ENCODE data around the gene NTRK1.

The NTRK1 gene

GRCh38 chr1:156844638-156845037, 16.0 kb upstream of the NTRK1 start:
- no peak overlapping the region for H3K27ac ChIP-seq (ENCODE audit: low read depth, low read length)
- H3K9me3 ChIP-seq (ENCODE audit: control insufficient read depth in 1 of 2, low read length in 2 of 2) = no peaks in the 10 kb centered on the region
- peaks cover 0 to 4% of the 10 kb centered on the region in 2 donors for H3K4me1 ChIP-seq (ENCODE audit: control insufficient read depth in 1 of 2, insufficient read depth in 2 of 2, low read length in 2 of 2)
- H3K27me3 ChIP-seq (ENCODE audit: control insufficient read depth in 1 of 2, insufficient read depth in 2 of 2, low read length in 2 of 2) = peaks cover 65 to 70% of the 10 kb centered on the region in 2 donors
- no peaks in the 10 kb centered on the region for H3K36me3 ChIP-seq (ENCODE audit: control insufficient read depth in 1 of 2, insufficient read depth in 2 of 2, low read length in 2 of 2)
- H3K4me3 ChIP-seq (ENCODE audit: low read depth in 1 of 2, low read length in 2 of 2) = no peak overlapping the region
- H3K9ac ChIP-seq (ENCODE audit: low read depth in 1 of 2, low read length in 2 of 2) = no peak overlapping the region

DNA sequence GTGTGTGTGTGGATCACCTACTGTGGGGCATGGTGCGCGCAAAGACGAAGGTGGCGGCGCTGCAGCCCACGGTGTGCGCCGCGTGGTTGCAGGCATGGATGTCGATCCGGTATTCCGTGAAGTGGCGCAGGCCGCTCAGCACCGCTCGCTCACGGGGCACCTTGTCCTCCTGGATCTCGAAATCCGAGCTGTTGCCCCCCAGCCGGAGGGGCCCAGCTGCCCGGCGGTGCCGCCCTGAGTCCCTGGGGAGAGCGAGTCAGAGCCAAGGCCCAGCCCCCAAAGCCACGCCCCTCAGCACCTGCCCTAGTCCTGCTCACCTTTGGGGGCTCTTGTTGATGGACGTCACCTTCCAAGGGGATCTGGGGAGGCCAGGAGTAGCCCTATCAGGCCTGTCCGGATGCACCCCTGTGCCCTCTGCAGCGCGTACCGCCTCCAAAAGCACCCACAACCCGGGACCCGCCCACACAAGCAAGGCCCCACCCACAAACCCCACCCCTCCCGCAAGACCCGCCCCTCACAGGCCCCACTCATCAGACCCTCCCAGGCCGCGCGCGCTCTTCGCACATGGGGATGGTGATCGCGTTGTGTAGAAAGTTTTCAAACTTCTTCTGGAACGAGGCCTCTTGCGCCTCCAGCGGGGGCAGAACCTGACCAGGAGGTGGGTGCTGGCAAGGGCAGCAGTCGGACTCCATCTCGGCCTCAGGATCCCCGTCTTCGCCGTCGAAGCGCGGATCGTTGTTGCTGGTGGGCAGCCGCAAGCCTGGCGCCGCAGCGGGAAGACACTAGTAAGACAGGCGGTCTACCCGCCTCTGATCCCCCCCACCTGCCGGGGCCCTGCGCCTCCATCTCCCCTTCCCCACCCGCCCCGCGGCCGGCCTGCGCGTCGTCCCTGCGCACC, 15.4 kb upstream of the NTRK1 start:
- Histone ChIP-seq H3K27me3 (ENCODE audit: control insufficient read depth in 1 of 2, insufficient read depth in 2 of 2, low read length in 2 of 2) (peaks cover 66 to 70% of the 10 kb centered on the region in 2 donors), H3K27ac (ENCODE audit: low read depth, low read length) (no peak overlapping the region), H3K9ac (ENCODE audit: low read depth in 1 of 2, low read length in 2 of 2) (no peak overlapping the region), H3K9me3 (ENCODE audit: control insufficient read depth in 1 of 2, low read length in 2 of 2) (no peaks in the 10 kb centered on the region), H3K36me3 (ENCODE audit: control insufficient read depth in 1 of 2, insufficient read depth in 2 of 2, low read length in 2 of 2) (no peaks in the 10 kb centered on the region), H3K4me1 (ENCODE audit: control insufficient read depth in 1 of 2, insufficient read depth in 2 of 2, low read length in 2 of 2) (peaks cover 0 to 4% of the 10 kb centered on the region in 2 donors), H3K4me3 (ENCODE audit: low read depth in 1 of 2, low read length in 2 of 2) (no peak overlapping the region)

- no peak overlapping the region for H3K9ac ChIP-seq (ENCODE audit: low read depth in 1 of 2, low read length in 2 of 2)
- no peak overlapping the region for H3K27ac ChIP-seq (ENCODE audit: low read depth, low read length)
- H3K4me1 ChIP-seq (ENCODE audit: control insufficient read depth in 1 of 2, insufficient read depth in 2 of 2, low read length in 2 of 2) = peaks cover 0 to 4% of the 10 kb centered on the region in 2 donors
- H3K9me3 ChIP-seq (ENCODE audit: control insufficient read depth in 1 of 2, low read length in 2 of 2) = no peaks in the 10 kb centered on the region
- no peaks in the 10 kb centered on the region for H3K36me3 ChIP-seq (ENCODE audit: control insufficient read depth in 1 of 2, insufficient read depth in 2 of 2, low read length in 2 of 2)
- H3K4me3 ChIP-seq (ENCODE audit: low read depth in 1 of 2, low read length in 2 of 2) = no peak overlapping the region
- H3K27me3 ChIP-seq (ENCODE audit: control insufficient read depth in 1 of 2, insufficient read depth in 2 of 2, low read length in 2 of 2) = peaks cover 61 to 70% of the 10 kb centered on the region in 2 donors
Observed at GRCh38 chr1:156845953-156846545, 14.6 kb upstream of the NTRK1 start.

GRCh38 chr1:156846643-156847042, 14.0 kb upstream of the NTRK1 start:
- no peak overlapping the region for H3K4me3 ChIP-seq (ENCODE audit: low read depth in 1 of 2, low read length in 2 of 2)
- H3K4me1 ChIP-seq (ENCODE audit: control insufficient read depth in 1 of 2, insufficient read depth in 2 of 2, low read length in 2 of 2) = peaks cover 0 to 4% of the 10 kb centered on the region in 2 donors
- peaks cover 57 to 69% of the 10 kb centered on the region in 2 donors for H3K27me3 ChIP-seq (ENCODE audit: control insufficient read depth in 1 of 2, insufficient read depth in 2 of 2, low read length in 2 of 2)
- no peak overlapping the region for H3K9ac ChIP-seq (ENCODE audit: low read depth in 1 of 2, low read length in 2 of 2)
- H3K9me3 ChIP-seq (ENCODE audit: control insufficient read depth in 1 of 2, low read length in 2 of 2) = no peaks in the 10 kb centered on the region
- H3K27ac ChIP-seq (ENCODE audit: low read depth, low read length) = no peak overlapping the region
- H3K36me3 ChIP-seq (ENCODE audit: control insufficient read depth in 1 of 2, insufficient read depth in 2 of 2, low read length in 2 of 2) = no peaks in the 10 kb centered on the region

DNA sequence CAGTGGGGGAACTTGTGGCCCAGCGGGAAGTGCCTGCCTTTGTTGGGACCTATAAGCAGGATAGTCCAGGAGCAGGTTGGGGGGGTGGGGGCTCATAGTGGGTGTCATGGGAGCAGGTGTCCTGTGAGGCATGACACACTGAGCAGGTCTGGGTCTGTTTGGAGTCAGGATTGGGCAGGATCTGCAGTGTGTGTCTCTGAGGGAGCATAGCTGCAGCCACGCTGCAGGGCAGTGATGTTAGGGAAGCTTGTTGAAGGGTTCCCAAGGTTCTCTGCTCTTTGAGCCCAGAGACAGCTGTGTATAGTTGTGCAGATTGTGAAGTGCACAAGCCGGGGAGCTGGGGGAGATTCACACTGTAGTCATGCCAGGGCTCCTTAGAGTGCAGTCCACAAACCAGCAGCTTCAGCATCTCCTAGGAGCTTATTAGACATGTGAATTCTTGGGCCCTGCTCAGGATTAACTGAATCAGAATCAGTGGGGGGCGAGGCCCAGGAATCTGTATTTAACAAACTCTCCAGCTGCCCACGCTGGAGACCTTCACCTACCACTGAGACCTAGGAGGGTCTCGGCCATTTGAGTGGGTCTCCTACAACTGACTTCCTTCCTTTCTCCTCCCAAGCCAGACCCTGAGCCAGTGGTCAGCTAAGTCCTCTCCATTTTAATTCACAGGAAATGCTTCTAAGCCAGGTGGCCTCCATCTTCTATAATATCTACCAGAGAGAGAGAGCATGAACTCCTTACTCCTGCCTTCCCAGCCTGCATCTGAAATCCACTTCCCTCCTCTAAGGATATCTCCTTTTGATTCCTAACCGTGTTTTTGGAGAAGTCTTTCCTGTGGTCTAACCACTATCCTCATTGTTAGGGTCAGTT, 12.8 kb upstream of the NTRK1 start:
- no peak overlapping the region for H3K9ac ChIP-seq (ENCODE audit: low read depth in 1 of 2, low read length in 2 of 2)
- no peak overlapping the region for H3K27ac ChIP-seq (ENCODE audit: low read depth, low read length)
- H3K27me3 ChIP-seq (ENCODE audit: control insufficient read depth in 1 of 2, insufficient read depth in 2 of 2, low read length in 2 of 2) = peaks cover 49 to 68% of the 10 kb centered on the region in 2 donors
- no peaks in the 10 kb centered on the region for H3K9me3 ChIP-seq (ENCODE audit: control insufficient read depth in 1 of 2, low read length in 2 of 2)
- no peaks in the 10 kb centered on the region for H3K36me3 ChIP-seq (ENCODE audit: control insufficient read depth in 1 of 2, insufficient read depth in 2 of 2, low read length in 2 of 2)
- H3K4me1 ChIP-seq (ENCODE audit: control insufficient read depth in 1 of 2, insufficient read depth in 2 of 2, low read length in 2 of 2) = peaks cover 0 to 4% of the 10 kb centered on the region in 2 donors
- no peak overlapping the region for H3K4me3 ChIP-seq (ENCODE audit: low read depth in 1 of 2, low read length in 2 of 2)

- Histone ChIP-seq H3K9ac (ENCODE audit: low read depth in 1 of 2, low read length in 2 of 2) (no peak overlapping the region), H3K36me3 (ENCODE audit: control insufficient read depth in 1 of 2, insufficient read depth in 2 of 2, low read length in 2 of 2) (no peaks in the 10 kb centered on the region), H3K27me3 (ENCODE audit: control insufficient read depth in 1 of 2, insufficient read depth in 2 of 2, low read length in 2 of 2) (peaks cover 41 to 68% of the 10 kb centered on the region in 2 donors)
Observed at GRCh38 chr1:156848461-156849150, 12.1 kb upstream of the NTRK1 start.

DNA sequence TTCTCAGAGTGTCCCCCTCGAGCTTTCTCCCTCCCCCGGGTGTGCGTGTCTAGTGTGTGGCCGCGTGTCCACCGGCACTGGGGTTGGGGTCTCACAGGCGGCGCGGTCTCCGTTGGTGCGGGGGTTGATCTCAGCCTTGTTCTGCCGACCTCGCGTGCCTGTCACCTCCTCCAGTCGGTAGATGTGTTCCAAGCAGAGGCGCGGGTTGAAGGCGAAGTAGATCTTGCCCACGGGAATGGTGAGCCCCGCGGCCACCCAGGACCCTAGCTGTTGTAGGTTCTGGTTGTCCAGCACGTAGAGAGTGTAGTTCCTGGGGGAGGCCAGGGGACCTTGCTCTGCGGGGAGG, 11.5 kb upstream of the NTRK1 start:
- peaks cover 38 to 66% of the 10 kb centered on the region in 2 donors for H3K27me3 ChIP-seq (ENCODE audit: control insufficient read depth in 1 of 2, insufficient read depth in 2 of 2, low read length in 2 of 2)
- H3K27ac ChIP-seq (ENCODE audit: low read depth, low read length) = no peak overlapping the region
- H3K4me1 ChIP-seq (ENCODE audit: control insufficient read depth in 1 of 2, insufficient read depth in 2 of 2, low read length in 2 of 2) = peaks cover 0 to 4% of the 10 kb centered on the region in 2 donors
- no peaks in the 10 kb centered on the region for H3K36me3 ChIP-seq (ENCODE audit: control insufficient read depth in 1 of 2, insufficient read depth in 2 of 2, low read length in 2 of 2)
- H3K9me3 ChIP-seq (ENCODE audit: control insufficient read depth in 1 of 2, low read length in 2 of 2) = no peaks in the 10 kb centered on the region
- no peak overlapping the region for H3K4me3 ChIP-seq (ENCODE audit: low read depth in 1 of 2, low read length in 2 of 2)
- H3K9ac ChIP-seq (ENCODE audit: low read depth in 1 of 2, low read length in 2 of 2) = no peak overlapping the region

More at GRCh38 chr1:156848461-156849150, 12.1 kb upstream of the NTRK1 start:
- no peaks in the 10 kb centered on the region for H3K9me3 ChIP-seq (ENCODE audit: control insufficient read depth in 1 of 2, low read length in 2 of 2)
- H3K27ac ChIP-seq (ENCODE audit: low read depth, low read length) = no peak overlapping the region
- H3K4me3 ChIP-seq (ENCODE audit: low read depth in 1 of 2, low read length in 2 of 2) = no peak overlapping the region
- peaks cover 0 to 4% of the 10 kb centered on the region in 2 donors for H3K4me1 ChIP-seq (ENCODE audit: control insufficient read depth in 1 of 2, insufficient read depth in 2 of 2, low read length in 2 of 2)

DNA sequence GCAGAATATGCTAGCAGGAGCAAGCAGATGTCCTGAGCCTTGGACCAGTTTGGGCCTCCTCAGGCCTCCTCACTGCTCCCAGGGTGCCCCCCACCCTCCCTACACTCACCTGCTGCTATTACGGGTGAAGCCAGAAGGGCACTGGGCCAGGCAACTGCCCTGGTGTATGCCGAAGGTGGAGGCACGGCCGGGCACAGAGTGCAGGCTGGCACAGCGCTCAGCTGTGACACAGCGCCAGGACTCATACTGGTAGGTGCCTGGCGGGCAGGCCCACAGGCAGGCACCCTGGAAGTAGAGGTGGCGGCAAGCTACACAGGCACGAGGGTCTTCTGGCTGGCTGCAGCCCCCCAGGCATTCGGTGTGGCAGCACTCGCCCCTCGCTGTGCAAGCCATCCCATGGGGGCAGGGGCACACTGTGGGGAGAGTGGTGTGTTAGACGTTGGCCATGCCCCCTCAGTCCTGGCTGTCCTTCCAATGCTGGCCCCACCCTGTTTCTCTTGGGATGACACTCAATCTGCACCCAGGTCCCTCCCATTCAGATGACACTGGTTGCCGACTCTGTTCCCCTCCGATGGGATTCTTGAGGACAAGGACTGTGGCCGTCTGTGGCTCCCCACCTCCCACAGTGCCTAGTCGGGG, 8.8 kb upstream of the NTRK1 start:
- Histone ChIP-seq H3K9me3 (ENCODE audit: control insufficient read depth in 1 of 2, low read length in 2 of 2) (no peaks in the 10 kb centered on the region), H3K4me3 (ENCODE audit: low read depth in 1 of 2, low read length in 2 of 2) (no peak overlapping the region), H3K9ac (ENCODE audit: low read depth in 1 of 2, low read length in 2 of 2) (no peak overlapping the region), H3K4me1 (ENCODE audit: control insufficient read depth in 1 of 2, insufficient read depth in 2 of 2, low read length in 2 of 2) (peaks cover 0 to 4% of the 10 kb centered on the region in 2 donors), H3K36me3 (ENCODE audit: control insufficient read depth in 1 of 2, insufficient read depth in 2 of 2, low read length in 2 of 2) (no peaks in the 10 kb centered on the region), H3K27me3 (ENCODE audit: control insufficient read depth in 1 of 2, insufficient read depth in 2 of 2, low read length in 2 of 2) (peaks cover 27 to 54% of the 10 kb centered on the region in 2 donors), H3K27ac (ENCODE audit: low read depth, low read length) (no peak overlapping the region)

DNA sequence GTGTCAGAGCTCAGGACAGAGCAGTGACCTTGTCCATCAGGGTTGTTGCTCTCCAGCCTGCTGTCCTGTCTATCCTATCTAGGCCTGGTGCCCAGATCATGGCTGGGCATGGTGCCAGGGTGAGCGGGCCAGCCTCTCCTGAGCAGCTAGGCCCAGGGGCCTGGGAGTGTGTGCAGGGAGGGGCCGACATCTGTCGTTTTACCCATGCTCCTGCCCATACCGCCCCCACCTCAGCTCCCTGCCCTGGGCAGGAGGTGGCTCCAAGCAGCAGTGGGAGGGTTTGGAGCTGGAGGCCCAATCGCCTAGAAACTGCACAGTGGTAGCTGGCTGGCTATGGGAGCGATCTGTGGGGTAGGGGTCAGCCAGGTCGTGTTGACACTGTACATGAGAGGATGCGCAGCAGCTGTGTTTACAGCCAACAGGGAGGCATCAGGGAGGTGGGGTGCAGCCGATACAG, 8.2 kb upstream of the NTRK1 start:
- Histone ChIP-seq H3K27ac (ENCODE audit: low read depth, low read length) (no peak overlapping the region), H3K27me3 (ENCODE audit: control insufficient read depth in 1 of 2, insufficient read depth in 2 of 2, low read length in 2 of 2) (peaks cover 27 to 54% of the 10 kb centered on the region in 2 donors), H3K4me3 (ENCODE audit: low read depth in 1 of 2, low read length in 2 of 2) (no peak overlapping the region), H3K9me3 (ENCODE audit: control insufficient read depth in 1 of 2, low read length in 2 of 2) (no peaks in the 10 kb centered on the region), H3K9ac (ENCODE audit: low read depth in 1 of 2, low read length in 2 of 2) (no peak overlapping the region), H3K36me3 (ENCODE audit: control insufficient read depth in 1 of 2, insufficient read depth in 2 of 2, low read length in 2 of 2) (no peaks in the 10 kb centered on the region), H3K4me1 (ENCODE audit: control insufficient read depth in 1 of 2, insufficient read depth in 2 of 2, low read length in 2 of 2) (peaks cover 0 to 4% of the 10 kb centered on the region in 2 donors)

All from duodenal mucosa (tissue), 2 donors.